ENCODE measurements around the gene SPSB4. TPM values are rescaled to one million over a fixed set of nuclear protein-coding genes. Genes with fewer than 3 reads are reported as not detected.

SPSB4 gene
- total and polyA plus RNA-seq, 2 of the 8 experiments (the other 6 are each of a cell fraction or from before 2014, with no cell fraction given), result 15.1 to 17.2 TPM

- TF ChIP-seq MAFK (IDR thresholded peaks at IDR 0.05; ENCODE audit: low read depth, low read length) (no peak), SIRT6 (IDR thresholded peaks at IDR 0.05; ENCODE audit: low read length) (no peak), POLR2A (IDR thresholded peaks at IDR 0.05; ENCODE audit: control extremely low read depth in 1 of 2, low read depth in 2 of 2, low read length in 2 of 2) (no peak), MAX (IDR thresholded peaks at IDR 0.05) (no peak), SIN3A (conservative IDR thresholded peaks at IDR 0.05 in 1 of 2, IDR thresholded peaks at IDR 0.05 in 1 of 2; ENCODE audit: low read depth in 1 of 2, low read length in 2 of 2) (no peak)
Observed at GRCh38 chr3:141181819-141182218, 130.7 kb downstream of the SPSB4 start (continued).

All from H1 (cell line).